ENCODE measurements around the gene C14orf93.

The C14orf93 gene

DNA sequence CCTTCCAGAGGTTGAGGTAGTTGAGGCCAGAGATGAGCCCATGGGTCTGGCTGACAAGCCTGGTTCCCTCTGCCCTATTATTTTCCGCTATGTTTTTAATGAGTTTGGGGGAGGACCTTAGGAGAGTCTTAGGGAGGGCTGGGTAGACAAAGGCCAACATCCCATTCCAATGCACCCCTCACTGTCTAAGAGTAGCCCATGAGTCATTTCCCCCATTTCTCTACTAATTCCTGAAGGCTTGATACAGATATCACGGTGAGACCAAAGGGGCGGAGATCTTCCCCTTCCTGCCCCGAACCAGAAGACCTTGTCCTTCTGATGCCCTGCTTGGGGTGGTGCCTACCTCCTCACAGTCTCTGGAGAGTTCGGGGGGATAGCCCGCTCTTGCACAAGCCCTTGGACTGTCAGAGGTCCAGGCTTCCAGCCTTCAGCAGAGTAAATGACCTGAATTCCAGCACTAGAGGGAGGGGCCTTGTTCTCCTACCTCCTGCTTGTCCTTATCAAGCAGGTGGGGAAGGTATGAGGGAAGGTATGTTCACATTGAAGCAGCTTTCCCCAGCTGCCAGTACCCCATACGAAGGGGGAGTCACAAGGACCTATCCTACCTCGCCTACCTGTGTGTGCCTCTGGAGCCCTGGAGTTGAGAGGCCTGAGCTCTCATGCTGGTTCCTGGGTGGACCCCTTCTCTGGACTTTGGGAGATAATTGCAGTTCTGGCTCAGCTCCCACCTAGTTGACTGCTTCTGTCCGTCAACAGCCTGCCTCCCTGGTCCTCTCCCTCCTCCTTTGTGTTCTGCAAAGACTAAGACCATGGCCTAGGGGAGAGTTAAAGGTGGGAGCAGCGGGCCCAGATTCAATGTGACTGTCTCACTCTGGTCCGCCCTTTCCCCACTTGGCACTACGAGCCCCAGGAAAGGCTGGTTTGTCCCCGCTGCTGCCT, 35.7 kb upstream of the C14orf93 start:
- POLR2A ChIA-PET (ENCODE audit: low non-redundant PET): no interaction called here
- no peak for DNase-seq (ENCODE audit: low spot score)

DNA sequence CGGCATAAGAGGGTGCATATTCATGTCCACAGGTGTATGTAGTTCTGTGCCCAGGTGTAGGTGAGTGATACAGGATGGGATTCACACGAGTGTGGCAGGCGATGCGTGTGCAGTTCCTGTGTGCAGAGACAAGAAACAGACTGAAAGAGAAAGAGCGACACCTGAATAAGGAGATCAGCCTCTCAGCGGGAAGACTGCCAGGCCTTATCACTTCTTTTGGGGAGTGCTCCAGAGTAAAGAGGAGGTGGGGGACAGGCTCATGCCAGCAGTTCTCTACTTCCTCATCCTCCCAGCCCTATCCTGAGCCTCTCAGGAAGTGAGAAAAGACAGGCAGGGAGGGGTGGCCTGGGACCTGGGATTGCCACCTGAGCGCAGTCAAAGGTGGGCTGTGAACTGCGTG, 34.9 kb upstream of the C14orf93 start:
- CTCF ChIA-PET: interaction anchor here (0.6 kb wide), 1 partner anchor 50 kb away, joined by 3 read pairs; no protein-coding TSS in a partner anchor
- no peak overlapping the region for H3K27ac ChIP-seq
- POLR2A ChIA-PET (ENCODE audit: low non-redundant PET): no interaction called here
- no peak for DNase-seq (ENCODE audit: low spot score)
- TF ChIP-seq CTCF (conservative IDR thresholded peaks at IDR 0.05; ENCODE audit: low read depth): no peak

More for the DNA sequence above, 35.7 kb upstream of the C14orf93 start:
- TF ChIP-seq CTCF (conservative IDR thresholded peaks at IDR 0.05; ENCODE audit: low read depth): no peak
- CTCF ChIA-PET: interaction anchor here (0.7 kb wide), 1 partner anchor 192 kb away, joined by 4 read pairs; no protein-coding TSS in a partner anchor
- no peak overlapping the region for H3K27ac ChIP-seq

DNA sequence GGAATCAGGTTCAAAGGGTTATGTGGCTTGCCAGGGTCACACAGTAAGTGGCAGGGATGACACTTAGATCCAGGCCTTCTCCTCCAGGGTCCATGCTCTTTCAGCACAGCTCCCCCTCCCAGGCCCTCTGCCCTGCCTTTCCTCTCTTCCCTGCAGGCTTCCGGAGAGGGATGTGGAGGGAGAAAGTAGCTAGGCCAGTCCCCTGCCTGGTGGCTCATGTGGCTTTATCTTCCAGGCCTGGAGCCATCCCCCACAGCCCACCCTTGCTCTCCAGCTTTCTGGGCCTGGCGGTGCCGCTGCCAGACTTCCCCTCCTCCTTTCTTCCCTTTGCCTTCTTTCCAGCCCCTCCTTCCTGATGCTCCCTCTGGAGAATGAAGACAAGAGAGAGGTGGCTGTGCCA, 33.8 kb upstream of the C14orf93 start:
- ChIA-PET CTCF (interaction anchor here (1.3 kb wide), 1 partner anchor 57 kb away, joined by 3 read pairs; no protein-coding TSS in a partner anchor), POLR2A (ENCODE audit: low non-redundant PET) (no interaction called here)
- TF ChIP-seq CTCF (conservative IDR thresholded peaks at IDR 0.05; ENCODE audit: low read depth): no peak
- DNase-seq (ENCODE audit: low spot score): no peak
- no peak overlapping the region for H3K27ac ChIP-seq

- POLR2A ChIA-PET (ENCODE audit: low non-redundant PET): no interaction called here
- TF ChIP-seq CTCF (conservative IDR thresholded peaks at IDR 0.05; ENCODE audit: low read depth): no peak
- no peak overlapping the region for H3K27ac ChIP-seq
- no peak for DNase-seq (ENCODE audit: low spot score)
- CTCF ChIA-PET: interaction anchor here (0.6 to 1.6 kb wide), 3 partner anchors 12 to 57 kb away, joined by 3 to 5 read pairs (median 3); no protein-coding TSS in a partner anchor
Observed at GRCh38 chr14:23043145-23043544, 33.2 kb upstream of the C14orf93 start.

DNA sequence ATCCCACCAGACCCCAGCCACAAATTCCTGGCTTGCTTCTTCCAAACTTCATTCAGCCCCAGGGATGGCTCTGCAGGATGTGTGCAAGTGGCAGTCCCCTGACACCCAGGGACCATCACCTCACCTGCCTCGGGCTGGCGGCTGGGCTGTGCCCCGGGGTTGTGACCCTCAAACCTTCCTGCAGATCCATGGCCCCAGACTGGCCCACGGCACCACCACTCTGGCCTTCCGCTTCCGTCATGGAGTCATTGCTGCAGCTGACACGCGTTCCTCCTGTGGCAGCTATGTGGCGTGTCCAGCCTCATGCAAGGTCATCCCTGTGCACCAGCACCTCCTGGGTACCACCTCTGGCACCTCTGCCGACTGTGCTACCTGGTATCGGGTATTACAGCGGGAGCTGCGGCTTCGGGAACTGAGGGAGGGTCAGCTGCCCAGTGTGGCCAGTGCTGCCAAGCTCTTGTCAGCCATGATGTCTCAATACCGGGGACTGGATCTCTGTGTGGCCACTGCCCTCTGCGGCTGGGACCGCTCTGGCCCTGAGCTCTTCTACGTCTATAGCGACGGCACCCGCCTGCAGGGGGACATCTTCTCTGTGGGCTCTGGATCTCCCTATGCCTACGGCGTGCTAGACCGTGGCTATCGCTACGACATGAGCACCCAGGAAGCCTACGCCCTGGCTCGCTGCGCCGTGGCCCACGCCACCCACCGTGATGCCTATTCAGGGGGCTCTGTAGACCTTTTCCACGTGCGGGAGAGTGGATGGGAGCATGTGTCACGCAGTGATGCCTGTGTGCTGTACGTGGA, 32.4 kb upstream of the C14orf93 start, which contains the start of gene PSMB11:
Gene PSMB11 (plus strand): TSS at position 51 of the 804 bp plus-strand sequence. CDS start 14 bp downstream, at position 65.
- CTCF ChIA-PET: interaction anchor here (0.6 to 1.6 kb wide), 3 partner anchors 13 to 56 kb away, joined by 3 to 5 read pairs (median 3); no protein-coding TSS in a partner anchor
- no peak for TF ChIP-seq CTCF (conservative IDR thresholded peaks at IDR 0.05; ENCODE audit: low read depth)
- POLR2A ChIA-PET (ENCODE audit: low non-redundant PET): interaction anchor here (0.5 kb wide), 1 partner anchor 32 kb away, joined by 3 read pairs; no protein-coding TSS in a partner anchor
- no peak within 1 kb of the TSS for H3K27ac ChIP-seq
- DNase-seq (ENCODE audit: low spot score): no peak

DNA sequence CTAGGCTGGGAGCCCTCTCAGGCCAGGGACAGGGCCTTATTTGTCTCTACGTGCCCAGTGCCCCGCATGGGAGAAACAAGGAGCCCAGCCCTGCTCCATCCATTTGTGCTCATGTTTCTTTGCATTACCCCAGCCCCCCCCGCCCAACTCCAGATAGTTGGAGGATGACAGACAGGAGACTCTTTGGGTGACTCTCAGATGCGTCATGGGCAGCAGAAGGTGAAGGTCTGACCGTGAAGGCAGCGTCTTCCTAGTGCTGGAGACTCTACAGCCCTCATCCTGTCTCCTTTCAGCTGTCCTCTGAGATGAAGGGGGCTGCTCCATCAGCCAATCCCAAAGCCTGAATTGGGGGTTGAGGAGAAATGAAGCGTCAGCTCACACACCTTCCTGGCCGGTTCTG, 31.8 kb upstream of the C14orf93 start:
- ChIA-PET CTCF (interaction anchor here (1.6 kb wide), 1 partner anchor 14 kb away, joined by 5 read pairs; no protein-coding TSS in a partner anchor), POLR2A (ENCODE audit: low non-redundant PET) (interaction anchor here (0.5 kb wide), 1 partner anchor 31 kb away, joined by 3 read pairs; no protein-coding TSS in a partner anchor)
- H3K27ac ChIP-seq: no peak overlapping the region
- DNase-seq (ENCODE audit: low spot score): no peak
- TF ChIP-seq CTCF (conservative IDR thresholded peaks at IDR 0.05; ENCODE audit: low read depth): no peak

All from RWPE1 (cell line).